ENCODE results near the gene TMEM30B. TPM values are rescaled to one million over a fixed set of nuclear protein-coding genes. Genes with fewer than 3 reads are reported as not detected.

The TMEM30B gene
- total RNA-seq, 6 experiments from 2014 or later, result 4.5 to 10.0 (median 6.7) TPM

DNA sequence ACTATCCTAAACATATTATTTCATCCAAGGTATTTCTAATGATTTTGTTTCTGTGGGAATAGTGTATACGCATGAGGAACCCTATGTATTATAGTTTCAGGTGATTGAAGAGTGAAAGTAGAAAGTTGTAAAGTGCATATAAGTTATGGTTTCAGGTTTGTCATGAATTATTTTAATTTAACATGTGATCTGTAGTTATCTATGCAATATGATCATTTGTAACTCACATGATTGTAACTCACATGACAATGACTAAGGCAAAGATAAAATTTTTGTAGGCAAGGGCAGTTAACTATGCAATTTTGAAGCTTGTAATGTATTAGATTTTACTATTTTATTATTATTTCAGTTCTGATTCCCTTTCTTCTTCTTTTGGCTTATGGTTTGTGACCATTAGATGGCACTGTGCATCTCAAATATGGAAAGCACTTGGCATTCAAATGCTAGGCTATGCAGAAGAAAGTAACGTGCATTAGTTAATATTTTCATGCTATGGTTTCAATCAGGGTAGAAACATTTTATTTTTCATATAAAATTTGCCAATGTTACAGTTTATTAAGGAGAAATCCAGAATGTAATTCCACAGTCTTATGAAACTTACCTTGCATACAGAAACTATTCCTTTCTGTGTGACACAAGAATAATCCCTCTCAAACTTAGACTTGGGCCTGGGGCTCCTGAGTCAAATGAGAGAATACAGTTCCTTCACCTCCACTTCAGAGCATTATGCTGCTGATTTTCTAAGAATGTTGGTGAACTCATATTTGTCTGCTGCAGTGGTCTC lies 15.8 kb upstream of the TMEM30B start:
- intact Hi-C loops (cut with DNase I), result loop anchor here in 1 of 2 donors (10.0 kb wide), 1 partner anchor 558 kb away; no protein-coding TSS in a partner anchor
- H3K27ac ChIP-seq, result no peak overlapping the region
- H3K9me3 ChIP-seq, result no peaks in the 10 kb centered on the region
- DNase-seq (no peak), ATAC-seq (peak; percentile 66 to 80 (median 68))
- no peaks in the 10 kb centered on the region for H3K4me1 ChIP-seq
- WGBS (ENCODE audit: insufficient coverage, low coverage, low lambda C conversion rate, missing lambda C conversion rate), result 30% methylated on average over 2 of the region's 2 CpGs
- TF ChIP-seq POLR2A (IDR thresholded peaks at IDR 0.05), result no peak
- TF ChIP-seq, protein P1, sequence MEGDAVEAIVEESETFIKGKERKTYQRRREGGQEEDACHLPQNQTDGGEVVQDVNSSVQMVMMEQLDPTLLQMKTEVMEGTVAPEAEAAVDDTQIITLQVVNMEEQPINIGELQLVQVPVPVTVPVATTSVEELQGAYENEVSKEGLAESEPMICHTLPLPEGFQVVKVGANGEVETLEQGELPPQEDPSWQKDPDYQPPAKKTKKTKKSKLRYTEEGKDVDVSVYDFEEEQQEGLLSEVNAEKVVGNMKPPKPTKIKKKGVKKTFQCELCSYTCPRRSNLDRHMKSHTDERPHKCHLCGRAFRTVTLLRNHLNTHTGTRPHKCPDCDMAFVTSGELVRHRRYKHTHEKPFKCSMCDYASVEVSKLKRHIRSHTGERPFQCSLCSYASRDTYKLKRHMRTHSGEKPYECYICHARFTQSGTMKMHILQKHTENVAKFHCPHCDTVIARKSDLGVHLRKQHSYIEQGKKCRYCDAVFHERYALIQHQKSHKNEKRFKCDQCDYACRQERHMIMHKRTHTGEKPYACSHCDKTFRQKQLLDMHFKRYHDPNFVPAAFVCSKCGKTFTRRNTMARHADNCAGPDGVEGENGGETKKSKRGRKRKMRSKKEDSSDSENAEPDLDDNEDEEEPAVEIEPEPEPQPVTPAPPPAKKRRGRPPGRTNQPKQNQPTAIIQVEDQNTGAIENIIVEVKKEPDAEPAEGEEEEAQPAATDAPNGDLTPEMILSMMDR (IDR thresholded peaks at IDR 0.05), result peak; percentile 50 to 74 (median 72)
- H3K27me3 ChIP-seq, result no peaks in the 10 kb centered on the region
- H3K4me3 ChIP-seq, result no peak overlapping the region
- H3K36me3 ChIP-seq, result no peaks in the 10 kb centered on the region

DNA sequence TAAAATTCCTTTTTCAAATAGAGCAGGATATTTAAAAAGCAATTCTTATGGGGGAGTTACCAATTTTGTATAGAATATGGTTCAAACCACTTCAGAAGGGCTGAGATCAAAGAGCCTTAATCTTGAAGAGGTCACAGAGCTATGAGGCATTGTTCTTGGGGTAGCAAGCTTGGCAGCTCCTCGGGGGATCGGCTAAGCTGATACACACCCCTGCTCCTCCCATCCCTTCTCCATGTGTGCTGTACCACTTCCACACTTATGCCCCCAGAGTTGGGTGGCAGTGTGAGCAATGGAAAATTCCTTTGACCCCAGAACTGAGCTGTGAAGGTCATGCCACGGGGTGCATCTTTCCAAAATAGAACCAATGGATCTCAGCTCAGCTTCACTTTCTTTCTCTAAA lies 15.0 kb upstream of the TMEM30B start:
- H3K36me3 ChIP-seq, result no peaks in the 10 kb centered on the region
- no peak overlapping the region for H3K4me3 ChIP-seq
- no peaks in the 10 kb centered on the region for H3K4me1 ChIP-seq
- intact Hi-C loops (cut with DNase I), result loop anchor here in 1 of 2 donors (10.0 kb wide), 1 partner anchor 559 kb away; no protein-coding TSS in a partner anchor
- no peak for DNase-seq
- no peaks in the 10 kb centered on the region for H3K27me3 ChIP-seq
- no peak for ATAC-seq
- no peaks in the 10 kb centered on the region for H3K9me3 ChIP-seq
- H3K27ac ChIP-seq, result no peak overlapping the region
- TF ChIP-seq POLR2A (IDR thresholded peaks at IDR 0.05), result no peak
- TF ChIP-seq, protein P1 (IDR thresholded peaks at IDR 0.05), result no peak
- WGBS (ENCODE audit: insufficient coverage, low coverage, low lambda C conversion rate, missing lambda C conversion rate), result 30% methylated on average over 3 of the region's 3 CpGs

DNA sequence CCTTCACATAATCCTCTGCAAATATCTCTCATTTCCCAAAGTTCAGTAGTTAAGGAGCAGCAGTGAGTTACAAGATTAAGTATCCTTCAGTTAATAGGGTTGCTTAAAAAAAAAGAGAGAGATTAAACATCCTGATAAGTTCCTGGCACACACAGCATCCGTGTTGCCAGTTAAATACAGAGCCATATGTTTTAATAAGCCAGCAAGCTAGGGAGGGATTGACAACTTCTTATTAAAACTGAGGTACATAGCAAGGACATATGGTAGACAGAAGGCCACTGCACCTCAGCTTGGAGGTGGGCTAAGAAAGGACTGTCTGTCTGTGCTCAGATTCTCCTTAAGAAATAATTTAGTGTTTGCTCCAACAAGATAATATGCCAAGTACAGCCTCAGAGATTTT lies 9.6 kb upstream of the TMEM30B start:
- H3K27me3 ChIP-seq, result no peaks in the 10 kb centered on the region
- H3K4me1 ChIP-seq, result peaks cover 0 to 17% (median 2%) of the 10 kb centered on the region in 4 donors
- intact Hi-C loops (cut with DNase I), result loop anchor here in 1 of 2 donors (10.0 kb wide), 1 partner anchor 564 kb away; no protein-coding TSS in a partner anchor
- ATAC-seq (no peak), DNase-seq (no peak)
- no peak for TF ChIP-seq POLR2A (IDR thresholded peaks at IDR 0.05)
- TF ChIP-seq, protein P1 (IDR thresholded peaks at IDR 0.05), result no peak
- no CpG with 5 or more reads among the region's 1 CpG for WGBS (ENCODE audit: insufficient coverage, low coverage, low lambda C conversion rate, missing lambda C conversion rate)
- no peak overlapping the region for H3K27ac ChIP-seq
- H3K36me3 ChIP-seq, result no peaks in the 10 kb centered on the region
- H3K9me3 ChIP-seq, result no peaks in the 10 kb centered on the region
- no peak overlapping the region for H3K4me3 ChIP-seq

DNA sequence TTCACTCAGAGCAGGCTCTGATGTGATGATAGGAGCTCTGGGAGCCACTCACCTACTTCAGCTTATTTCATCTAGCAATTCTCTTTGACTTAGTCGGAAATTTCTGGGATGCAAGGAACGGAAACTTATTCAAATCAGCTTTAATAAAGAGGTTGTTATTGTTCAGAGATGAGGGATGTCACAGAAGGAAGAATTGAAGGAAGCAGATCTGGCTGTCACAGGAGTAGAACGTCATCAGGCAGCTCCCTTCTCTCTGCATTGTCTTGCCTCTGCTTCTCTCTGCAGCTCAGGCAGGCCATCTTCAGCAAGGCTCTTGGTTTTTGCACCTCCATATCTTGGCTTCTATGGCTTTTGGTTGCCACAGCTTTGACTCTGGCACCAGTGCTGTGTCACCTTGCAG lies 7.6 kb upstream of the TMEM30B start:
- Histone ChIP-seq H3K27ac (no peak overlapping the region), H3K27me3 (no peaks in the 10 kb centered on the region), H3K4me1 (peaks cover 0 to 21% (median 3%) of the 10 kb centered on the region in 4 donors), H3K4me3 (no peak overlapping the region), H3K36me3 (no peaks in the 10 kb centered on the region), H3K9me3 (no peaks in the 10 kb centered on the region)
- DNase-seq (no peak), ATAC-seq (peak; percentile 31 to 59 (median 44))
- TF ChIP-seq, protein P1 (IDR thresholded peaks at IDR 0.05), result no peak
- TF ChIP-seq POLR2A (IDR thresholded peaks at IDR 0.05), result no peak
- 37% methylated on average over 3 of the region's 3 CpGs for WGBS (ENCODE audit: insufficient coverage, low coverage, low lambda C conversion rate, missing lambda C conversion rate)
- intact Hi-C loops (cut with DNase I), result no loop called here

Data from right lobe of liver (tissue), 6 donors.